GM18498 (cell line): ENCODE data around the gene PTMA.
"Not testable (repeated sequence)": the region's sequence is repeated elsewhere in the genome, so short reads cannot be mapped to it uniquely, and the experiment has no call there.

ENCODE experiments used
- ATAC-seq: cut with Tn5 transposase; IDR thresholded peaks from one replicate; pipeline ENCODE4 v1.9.1; 2021; ENCODE audit warnings: mild to moderate bottlenecking, moderate library complexity; ENCODE audit not compliant: unreplicated experiment

PTMA gene, protein sequence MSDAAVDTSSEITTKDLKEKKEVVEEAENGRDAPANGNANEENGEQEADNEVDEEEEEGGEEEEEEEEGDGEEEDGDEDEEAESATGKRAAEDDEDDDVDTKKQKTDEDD

DNA sequence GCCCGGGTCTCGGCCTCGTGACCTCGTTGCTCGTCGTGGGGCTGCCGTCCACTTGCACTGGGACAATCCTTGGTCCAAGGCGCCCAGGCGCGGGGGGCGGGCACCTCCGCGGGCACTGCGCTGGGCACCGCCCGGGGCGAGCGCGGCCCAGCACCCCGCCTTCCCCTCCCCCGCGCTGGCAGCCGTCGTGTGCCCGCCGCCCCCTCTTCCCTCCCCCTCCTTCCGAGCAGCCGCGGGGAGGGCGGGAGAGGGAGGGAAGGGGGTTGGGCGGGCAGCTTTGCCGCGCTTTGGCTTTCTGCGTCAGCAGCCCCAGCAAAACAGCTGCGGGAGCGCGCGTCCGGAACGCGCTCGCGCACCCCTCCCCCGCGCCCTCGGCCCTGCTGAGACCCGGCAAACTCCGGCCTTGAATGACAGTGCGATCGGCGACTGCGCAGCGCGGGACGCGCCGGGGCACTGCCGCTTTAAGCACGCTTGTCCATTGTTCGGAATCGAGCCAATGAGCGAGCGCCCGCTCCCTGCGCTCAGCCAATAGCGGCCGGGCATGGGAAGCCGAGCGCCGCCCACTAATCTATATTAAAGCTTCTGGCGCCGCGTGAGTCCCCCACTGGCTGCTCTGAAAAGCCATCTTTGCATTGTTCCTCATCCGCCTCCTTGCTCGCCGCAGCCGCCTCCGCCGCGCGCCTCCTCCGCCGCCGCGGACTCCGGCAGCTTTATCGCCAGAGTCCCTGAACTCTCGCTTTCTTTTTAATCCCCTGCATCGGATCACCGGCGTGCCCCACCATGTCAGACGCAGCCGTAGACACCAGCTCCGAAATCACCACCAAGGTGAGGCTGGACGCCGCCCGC lies at the start of gene PTMA:
Gene PTMA (plus strand): TSS at position 599 of the 846 bp plus-strand sequence. CDS start 182 bp downstream, at position 781.
- peak; percentile 60 for ATAC-seq

DNA sequence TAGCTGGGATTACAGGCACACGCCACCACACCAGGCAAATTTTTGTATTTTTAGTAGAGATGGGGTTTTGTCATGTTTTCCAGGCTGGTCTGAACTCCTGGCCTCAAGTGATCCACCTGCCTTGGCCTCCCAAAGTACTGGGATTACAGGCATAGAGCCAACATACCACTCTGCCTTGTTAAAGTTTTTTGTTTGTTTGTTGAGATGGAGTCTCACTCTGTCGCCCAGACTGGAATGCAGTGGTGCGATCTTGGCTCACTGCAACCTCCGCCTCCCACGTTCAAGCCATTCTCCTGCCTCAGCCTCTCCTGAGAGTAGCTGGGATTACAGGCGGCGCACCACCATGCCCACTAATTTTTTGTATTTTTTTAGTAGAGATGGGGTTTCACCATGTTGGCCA lies 48.3 kb upstream of the PTMA start:
- ATAC-seq: not testable (repeated sequence)

DNA sequence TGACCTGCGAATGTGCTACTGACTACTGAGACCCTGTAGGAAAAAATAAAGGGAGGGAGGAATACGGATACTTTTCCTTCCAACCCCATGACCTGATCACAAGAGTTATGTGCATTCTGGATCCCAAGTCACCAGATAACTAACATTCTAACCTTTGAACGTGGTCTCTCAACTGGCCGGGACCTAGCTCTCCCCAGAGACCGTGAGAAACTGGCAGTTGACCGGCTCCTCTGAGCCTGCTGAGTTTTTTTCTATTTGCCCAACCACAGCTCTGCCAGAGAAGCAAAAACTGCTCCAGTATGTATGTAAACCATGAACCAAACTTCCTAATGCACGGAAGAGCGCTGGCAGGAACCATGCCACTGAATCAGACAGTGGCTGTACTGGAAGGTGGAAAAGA lies 47.5 kb upstream of the PTMA start:
- no peak for ATAC-seq

DNA sequence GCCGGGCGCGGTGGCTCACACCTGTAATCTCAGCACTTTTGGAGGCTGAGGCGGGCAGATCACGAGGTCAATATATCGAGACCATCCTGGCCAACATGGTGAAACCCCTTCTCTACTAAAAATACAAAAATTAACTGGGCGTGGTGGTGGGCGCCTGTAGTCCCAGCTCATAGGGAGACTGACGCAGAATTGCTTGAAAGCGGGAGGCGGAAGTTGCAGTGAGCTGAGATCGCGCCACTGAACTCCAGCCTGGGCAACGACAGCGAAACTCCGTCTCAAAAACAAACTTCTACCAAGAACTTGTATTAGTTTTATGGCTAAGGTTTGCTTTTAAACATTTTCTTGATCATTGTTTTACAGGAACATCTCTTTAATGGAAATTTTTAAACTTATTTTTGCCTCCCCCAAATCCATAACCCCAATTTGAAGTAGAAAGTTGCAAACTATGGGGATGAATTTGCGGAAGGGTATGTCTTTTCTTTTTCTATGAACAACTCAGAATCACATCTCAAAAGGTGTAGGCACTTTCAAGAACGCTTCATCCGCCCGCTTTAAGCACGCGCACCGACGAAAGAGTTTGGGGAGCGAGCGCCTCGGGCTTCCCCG lies 46.8 kb upstream of the PTMA start:
- no peak for ATAC-seq

- ATAC-seq: peak; percentile 74
Observed at GRCh38 chr2:231662028-231662810, 46.1 kb upstream of the PTMA start.

DNA sequence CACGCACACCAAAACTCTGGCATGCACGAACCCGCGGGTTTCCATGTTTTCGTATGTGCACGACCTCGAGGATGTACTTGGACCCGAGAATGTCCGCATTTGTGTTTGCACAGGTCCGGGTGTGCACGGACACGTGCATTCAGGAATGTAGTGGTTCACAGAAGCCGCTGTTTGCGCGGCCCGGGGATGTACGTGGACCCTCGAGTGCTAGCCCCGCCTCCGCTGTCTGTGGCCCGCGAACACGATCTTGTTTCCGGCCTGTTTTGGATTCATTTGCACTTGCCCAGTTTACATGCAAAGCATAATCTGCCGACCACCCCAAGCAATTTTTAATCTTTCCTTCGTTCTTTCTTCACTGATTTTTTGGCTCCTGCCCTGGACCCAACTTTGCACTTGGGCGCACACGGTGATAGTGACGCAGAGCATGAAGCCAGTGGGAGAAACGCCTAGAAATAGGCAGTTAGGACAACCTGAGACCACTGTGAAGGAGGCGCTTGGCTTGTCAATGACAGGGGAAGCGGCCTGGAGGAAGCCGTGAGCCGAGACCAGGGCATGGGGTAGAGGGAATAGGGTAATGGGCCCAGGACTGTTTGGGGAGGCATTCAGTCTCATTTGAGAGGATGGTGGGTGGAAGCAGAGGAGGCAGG lies 45.4 kb upstream of the PTMA start:
- ATAC-seq: no peak

DNA sequence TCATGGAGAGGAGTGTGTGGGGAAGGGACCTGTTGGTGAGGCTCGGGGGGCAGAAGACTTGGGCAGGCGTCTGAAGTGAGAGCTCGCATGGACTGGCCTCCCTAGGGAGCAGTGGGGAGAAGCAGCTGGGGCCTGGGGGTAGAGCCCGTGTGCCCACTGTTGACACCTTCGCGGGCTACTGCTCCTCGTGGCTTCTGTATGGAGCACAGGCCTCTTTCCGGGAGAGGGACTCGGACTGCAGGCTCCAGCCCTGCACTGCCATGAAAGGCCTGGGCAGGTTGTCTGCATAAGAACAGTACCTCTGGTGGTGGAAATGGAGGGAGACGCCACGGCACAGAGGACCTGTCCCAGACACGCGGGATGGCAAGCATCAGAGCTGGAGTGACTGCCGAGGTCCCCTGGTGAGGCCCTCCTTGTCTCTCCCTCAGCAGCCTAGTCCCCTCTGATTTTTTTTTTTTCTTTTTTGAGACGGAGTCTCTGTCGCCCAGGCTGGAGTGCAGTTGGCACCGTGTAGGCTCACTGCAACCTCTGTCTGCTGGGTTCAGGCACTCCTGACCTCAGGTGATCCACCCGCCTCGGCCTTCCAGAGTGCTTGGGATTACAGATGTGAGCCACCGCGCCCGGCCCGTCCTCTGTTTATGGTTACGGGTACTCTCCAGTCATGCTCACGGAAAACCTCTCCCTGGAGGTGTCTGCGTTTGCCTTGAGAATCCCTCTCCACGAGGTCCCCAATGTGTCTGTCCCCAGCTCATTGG lies 44.7 kb upstream of the PTMA start:
- no peak for ATAC-seq

- no peak for ATAC-seq
Observed at GRCh38 chr2:231664727-231665126, 43.6 kb upstream of the PTMA start.

DNA sequence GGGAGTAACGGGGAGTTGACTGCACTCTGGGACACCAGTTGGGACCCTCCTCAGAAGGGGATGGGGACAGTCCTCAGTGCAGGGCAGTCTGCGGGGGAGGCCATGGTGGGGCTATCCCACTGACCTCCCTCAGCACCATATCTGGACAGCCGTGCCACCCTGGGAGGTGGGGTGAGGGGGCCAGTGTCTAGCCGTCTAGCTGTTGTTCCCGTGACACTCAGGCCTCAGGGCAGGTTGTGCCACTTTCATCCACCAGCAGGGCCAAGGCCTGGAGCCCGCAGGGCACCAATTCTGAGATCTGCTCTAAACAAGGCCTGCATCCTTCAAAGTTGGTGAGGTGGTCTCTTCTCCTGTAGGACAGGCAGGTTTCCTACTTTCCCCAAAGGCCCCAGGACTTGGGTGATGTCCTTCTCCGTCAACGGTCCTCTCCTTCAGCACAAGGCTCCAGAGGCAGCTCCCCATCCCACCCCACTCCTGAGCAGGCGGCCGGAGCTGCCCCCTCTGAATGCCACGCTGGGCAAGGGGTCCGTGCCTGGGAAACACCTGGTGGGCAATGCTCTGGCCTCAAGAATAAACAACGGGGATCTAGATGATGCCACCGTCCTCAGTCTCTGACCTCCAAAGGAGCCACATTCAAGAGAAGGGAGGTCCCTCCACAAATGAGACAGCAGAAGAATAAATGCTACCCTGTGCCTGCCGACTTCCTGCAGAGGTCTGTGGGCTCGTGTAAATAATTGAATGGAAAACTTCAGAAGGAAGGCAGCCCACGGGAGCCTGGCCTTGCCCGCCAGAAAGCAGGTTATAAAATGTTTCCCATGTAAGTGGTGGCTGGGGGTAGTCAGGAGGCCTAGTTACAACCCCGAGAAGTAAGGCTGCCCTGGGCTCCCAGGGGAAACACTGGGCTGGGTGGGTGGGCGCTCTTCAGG lies 42.8 kb upstream of the PTMA start:
- no peak for ATAC-seq

DNA sequence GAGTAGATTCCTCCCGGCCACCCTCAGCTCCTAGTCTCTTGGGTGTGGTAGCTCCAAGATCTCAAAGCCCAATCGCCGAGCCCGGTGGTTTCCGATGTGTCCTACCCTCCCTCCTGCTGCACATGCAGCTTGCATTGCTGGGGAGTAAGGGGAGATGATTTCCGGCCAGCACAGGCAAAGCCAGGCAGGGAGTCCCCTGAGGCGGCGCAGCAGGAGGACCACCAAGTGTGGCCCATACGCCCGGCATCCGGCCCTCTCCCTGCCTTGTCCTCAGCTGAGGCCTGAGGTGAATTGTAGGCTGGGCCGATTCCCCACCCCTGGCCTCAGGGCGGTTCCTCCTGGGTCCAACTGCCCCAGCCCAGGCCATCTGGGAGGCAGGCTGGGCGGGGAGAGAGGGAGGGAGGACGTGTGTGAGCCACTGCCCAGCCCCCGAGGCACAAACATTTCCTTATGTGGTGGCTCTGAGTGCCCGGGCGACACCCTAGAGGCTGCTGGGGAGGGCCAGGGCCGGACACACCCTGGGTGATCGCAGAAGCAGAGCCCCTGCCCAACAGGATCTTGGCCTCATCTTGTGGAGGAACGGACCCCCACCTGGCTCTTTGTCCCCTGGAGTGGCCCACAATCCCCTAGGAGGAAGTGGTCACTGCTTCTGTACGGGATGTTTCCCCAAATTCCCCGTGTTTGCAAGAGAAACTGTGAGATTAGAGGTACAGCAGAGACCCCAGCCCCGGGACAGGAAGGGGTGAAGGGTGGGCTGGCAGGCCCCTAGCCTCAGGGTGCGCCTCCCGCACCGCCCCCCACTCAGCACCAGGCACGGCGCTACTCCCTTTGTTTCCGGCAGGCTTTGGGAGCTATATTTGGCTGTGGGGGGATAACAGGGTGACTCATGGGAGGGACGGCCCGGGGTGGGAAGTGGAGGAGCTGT lies 41.9 kb upstream of the PTMA start:
- ATAC-seq: peak; percentile 37

DNA sequence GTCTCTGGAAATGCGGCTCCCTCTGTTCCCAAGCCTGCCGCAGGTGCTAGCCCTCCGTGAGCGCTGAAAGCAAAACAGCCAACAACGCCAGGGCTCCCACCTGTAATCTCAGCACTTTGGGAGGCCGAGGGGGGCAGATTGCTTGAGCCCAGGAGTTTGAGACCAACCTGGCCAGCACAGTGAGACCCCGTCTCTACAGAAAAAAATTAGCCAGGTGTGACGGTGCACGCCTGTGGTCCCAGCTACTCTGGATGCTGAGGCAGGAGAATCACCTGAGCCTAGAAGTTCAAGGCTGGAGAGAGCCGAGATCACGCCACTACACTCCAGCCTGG lies 41.3 kb upstream of the PTMA start:
- no peak for ATAC-seq

- ATAC-seq: no peak
Observed at GRCh38 chr2:231667496-231667895, 40.8 kb upstream of the PTMA start.

- ATAC-seq: no peak
Observed at GRCh38 chr2:231668981-231669380, 39.3 kb upstream of the PTMA start.

DNA sequence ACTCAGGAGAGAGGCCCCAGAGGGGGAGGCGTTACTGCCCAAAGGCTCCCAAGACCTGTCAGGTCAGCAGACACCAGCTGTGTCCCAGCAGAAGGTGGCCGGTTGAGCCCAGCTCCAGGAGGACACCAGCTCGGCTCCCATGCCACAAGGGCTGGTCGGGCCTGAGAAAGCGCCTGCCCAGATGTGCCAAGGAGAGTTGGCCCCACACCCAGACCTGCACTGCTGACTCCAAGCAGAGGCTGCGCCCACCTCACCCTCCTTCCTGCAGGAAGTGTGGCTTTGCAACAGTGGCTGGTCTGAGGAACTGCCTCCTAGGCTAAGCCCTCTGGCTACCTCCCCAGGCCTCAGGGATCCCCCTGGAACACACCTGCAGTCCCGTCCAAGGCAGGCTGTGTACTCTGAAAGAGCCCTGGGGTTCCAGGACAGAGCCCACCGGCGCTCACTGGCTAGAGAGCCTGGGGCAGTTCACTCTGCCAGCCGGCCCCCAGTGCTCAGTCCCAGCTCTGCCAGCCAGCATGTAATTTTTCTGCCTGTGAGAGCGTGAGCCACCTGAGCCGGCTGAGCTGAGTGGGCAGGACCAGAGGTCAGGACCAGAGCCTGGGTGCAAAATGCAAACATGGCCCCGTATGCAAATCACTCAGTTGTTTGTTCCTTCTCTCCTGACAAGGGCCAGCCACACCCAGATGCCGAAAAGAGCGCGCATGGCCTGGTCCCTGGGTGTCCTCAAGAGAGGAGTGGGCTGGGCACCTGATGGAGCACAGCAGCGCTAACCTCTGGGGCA lies 36.9 kb upstream of the PTMA start:
- ATAC-seq: peak; percentile 53

- ATAC-seq: peak; percentile 50
Observed at GRCh38 chr2:231672617-231673347, 35.5 kb upstream of the PTMA start.

GRCh38 chr2:231673348-231673770 lies 35.0 kb upstream of the PTMA start:
- no peak for ATAC-seq
